Activated CD8-positive, alpha-beta T cell treated with anti-CD3 and anti-CD28 coated beads for 36 hours (primary cell): ENCODE data around the gene FAM83F. TPM values are rescaled to one million over a fixed set of nuclear protein-coding genes. Genes with fewer than 3 reads are reported as not detected.

Source experiments
- ATAC-seq: fragments of 200-7000 bp; cut with Tn5 transposase; one replicate; pipeline ENCODE4 v1.10.0; 2021; ENCODE audit warnings: mild to moderate bottlenecking, moderate library complexity
- CTCF ChIA-PET: fragments of 350-600 bp; sonication (Branson Sonifier 250); formaldehyde crosslinking; loops from one replicate; lab custom pipeline; 2021; ENCODE audit warnings: antibody characterized with exemption; lab: Charles Lee
- POLR2A ChIA-PET: fragments of 350-600 bp; sonication (Branson Sonifier 250); formaldehyde crosslinking; loops from one replicate; lab custom pipeline; 2021; ENCODE audit warnings: antibody characterized with exemption; lab: Charles Lee
- DNase-seq: peaks from one replicate; pipeline ENCODE4 v3.0.0-alpha.2; 2020
- H3K27ac Mint-ChIP-seq: one replicate; pipeline ENCODE4 v1.8.0; 2021; ENCODE audit warnings: mild to moderate bottlenecking, mixed read lengths
- H3K27me3 Mint-ChIP-seq: one replicate; pipeline ENCODE4 v1.8.0; 2021; ENCODE audit warnings: mixed read lengths
- H3K36me3 Mint-ChIP-seq: one replicate; pipeline ENCODE4 v1.8.0; 2021; ENCODE audit warnings: low read depth, mixed read lengths
- H3K4me1 Mint-ChIP-seq: one replicate; pipeline ENCODE4 v1.8.0; 2021; ENCODE audit warnings: low read depth, mixed read lengths
- H3K4me3 Mint-ChIP-seq: one replicate; pipeline ENCODE4 v1.8.0; 2021; ENCODE audit warnings: mild to moderate bottlenecking, moderate library complexity, mixed read lengths
- H3K9me3 Mint-ChIP-seq: one replicate; pipeline ENCODE4 v1.8.0; 2021; ENCODE audit warnings: mixed read lengths
- CTCF ChIP-seq: fragments of 200-600 bp; IDR thresholded peaks from one replicate; pipeline ENCODE4 v1.8.0; 2022; ENCODE audit warnings: antibody characterized with exemption, mild to moderate bottlenecking
- intact Hi-C: fragments of 100-400 bp; cut with micrococcal nuclease; formaldehyde crosslinking; loops from one replicate; pipeline ENCODE4 v1.10.0; 2022
- total RNA-seq, 2 experiments: library from RNA; stranded (reverse); gene quantifications; one replicate each; pipeline ENCODE4 v1.2.3, GENCODE V29; 2021

The FAM83F gene
- total RNA-seq, 2 experiments from 2014 or later: 1.5 to 2.0 TPM

- peaks cover 7% of the 10 kb centered on the region for H3K9me3 Mint-ChIP-seq
- H3K4me3 Mint-ChIP-seq: no peak within 1 kb of the TSS
- DNase-seq (peak; percentile 58), ATAC-seq (peak; percentile 32)
- no peaks in the 10 kb centered on the region for H3K27me3 Mint-ChIP-seq
- intact Hi-C loops: loop anchor here (5.0 kb wide), 1 partner anchor 38 kb away; no protein-coding TSS in a partner anchor
- ChIA-PET CTCF (interaction anchor here (1.0 to 1.6 kb wide), 6 partner anchors 9 to 44 kb away, joined by 3 to 4 read pairs (median 3); no protein-coding TSS in a partner anchor), POLR2A (interaction anchor here (0.6 to 4.0 kb wide), 9 partner anchors 9 to 49 kb away, joined by 3 to 17 read pairs (median 4); partner anchors contain the start of gene FAM83F)
- H3K36me3 Mint-ChIP-seq: peaks cover 85% of the 10 kb centered on the region
- peak; percentile 16 for TF ChIP-seq CTCF
- peak within 1 kb of the TSS; percentile 80 for H3K27ac Mint-ChIP-seq
- peaks cover 79% of the 10 kb centered on the region for H3K4me1 Mint-ChIP-seq
Measured at GRCh38 chr22:39959640-39960447, 34.9 kb upstream of the FAM83F start, which contains the start of gene TMA7B. TMA7B (plus strand) TSS chr22:39960397; CDS start chr22:39964375, 3,978 bp downstream.

- peaks cover 74% of the 10 kb centered on the region for H3K4me1 Mint-ChIP-seq
- H3K9me3 Mint-ChIP-seq: peaks cover 7% of the 10 kb centered on the region
Measured at GRCh38 chr22:39960791-39961746, 33.7 kb upstream of the FAM83F start.

GRCh38 chr22:39962071-39962470 is 32.7 kb upstream of the FAM83F start:
- ATAC-seq (no peak), DNase-seq (no peak)
- peak overlapping the region; percentile 22 for H3K4me3 Mint-ChIP-seq
- no peak for TF ChIP-seq CTCF
- peaks cover 84% of the 10 kb centered on the region for H3K36me3 Mint-ChIP-seq
- ChIA-PET CTCF (interaction anchor here (1.0 to 2.1 kb wide), 2 partner anchors 29 to 62 kb away, joined by 6 to 9 read pairs; no protein-coding TSS in a partner anchor), POLR2A (interaction anchor here (0.7 to 4.0 kb wide), 13 partner anchors 9 to 91 kb away, joined by 3 to 17 read pairs (median 4); no protein-coding TSS in a partner anchor)
- peaks cover 7% of the 10 kb centered on the region for H3K9me3 Mint-ChIP-seq
- intact Hi-C loops: loop anchor here (5.0 kb wide), 1 partner anchor 40 kb away; no protein-coding TSS in a partner anchor
- H3K27me3 Mint-ChIP-seq: no peaks in the 10 kb centered on the region
- H3K4me1 Mint-ChIP-seq: peaks cover 69% of the 10 kb centered on the region
- peak overlapping the region; percentile 80 for H3K27ac Mint-ChIP-seq

More at GRCh38 chr22:39960791-39961746, 33.7 kb upstream of the FAM83F start:
- no peak for TF ChIP-seq CTCF
- intact Hi-C loops: loop anchor here (5.0 kb wide), 1 partner anchor 39 kb away; no protein-coding TSS in a partner anchor
- DNase-seq (peak; percentile 94), ATAC-seq (peak; percentile 95)
- ChIA-PET CTCF (interaction anchor here (1.0 to 2.1 kb wide), 3 partner anchors 28 to 63 kb away, joined by 3 to 9 read pairs (median 6); no protein-coding TSS in a partner anchor), POLR2A (interaction anchor here (0.6 to 4.0 kb wide), 16 partner anchors 8 to 63 kb away, joined by 3 to 17 read pairs (median 4); no protein-coding TSS in a partner anchor)
- peak overlapping the region; percentile 80 for H3K27ac Mint-ChIP-seq
- H3K27me3 Mint-ChIP-seq: no peaks in the 10 kb centered on the region
- H3K36me3 Mint-ChIP-seq: peaks cover 82% of the 10 kb centered on the region
- H3K4me3 Mint-ChIP-seq: peak overlapping the region; percentile 22

- CTCF ChIA-PET: interaction anchor here (0.8 to 2.4 kb wide), 6 partner anchors 12 to 431 kb away, joined by 3 to 10 read pairs (median 4); no protein-coding TSS in a partner anchor
- POLR2A ChIA-PET: interaction anchor here (0.9 to 1.5 kb wide), 4 partner anchors 11 to 59 kb away, joined by 3 to 5 read pairs (median 3); no protein-coding TSS in a partner anchor
- H3K4me1 Mint-ChIP-seq: peaks cover 34% of the 10 kb centered on the region
- DNase-seq (no peak), ATAC-seq (no peak)
- H3K36me3 Mint-ChIP-seq: peaks cover 77% of the 10 kb centered on the region
- intact Hi-C loops: no loop called here
- peak overlapping the region; percentile 16 for H3K27ac Mint-ChIP-seq
- H3K27me3 Mint-ChIP-seq: no peaks in the 10 kb centered on the region
- TF ChIP-seq CTCF: no peak
- H3K4me3 Mint-ChIP-seq: no peak overlapping the region
- no peaks in the 10 kb centered on the region for H3K9me3 Mint-ChIP-seq
Measured at GRCh38 chr22:39965748-39966147, 29.0 kb upstream of the FAM83F start.
